Epithelial cell of proximal tubule (primary cell): ENCODE data around the gene C16orf96. TPM values are rescaled to one million over a fixed set of nuclear protein-coding genes. Genes with fewer than 3 reads are reported as not detected.

Experiments
- DNase-seq: peaks from one replicate; pipeline ENCODE4 v3.0.0-alpha.2; 2011; ENCODE audit warnings: low read depth
- H3K4me3 ChIP-seq: 2 replicates; pipeline ENCODE4 v1.5.1; 2011; ENCODE audit warnings: low read depth, mild to moderate bottlenecking, low read length
- total RNA-seq: library from RNA; depleted of rRNA; stranded (reverse); fragments of >200 nt; gene quantifications from 2 replicates; pipeline ENCODE4 v1.2.3, GENCODE V29; 2015
- TF ChIP-seq, protein P1 (sequence below): conservative IDR thresholded peaks from 2 replicates; pipeline ENCODE4 v1.5.1; 2012; ENCODE audit warnings: low read depth, mild to moderate bottlenecking, low read length

The C16orf96 gene
- total RNA-seq, 1 donor from 2014 or later = not detected

DNA sequence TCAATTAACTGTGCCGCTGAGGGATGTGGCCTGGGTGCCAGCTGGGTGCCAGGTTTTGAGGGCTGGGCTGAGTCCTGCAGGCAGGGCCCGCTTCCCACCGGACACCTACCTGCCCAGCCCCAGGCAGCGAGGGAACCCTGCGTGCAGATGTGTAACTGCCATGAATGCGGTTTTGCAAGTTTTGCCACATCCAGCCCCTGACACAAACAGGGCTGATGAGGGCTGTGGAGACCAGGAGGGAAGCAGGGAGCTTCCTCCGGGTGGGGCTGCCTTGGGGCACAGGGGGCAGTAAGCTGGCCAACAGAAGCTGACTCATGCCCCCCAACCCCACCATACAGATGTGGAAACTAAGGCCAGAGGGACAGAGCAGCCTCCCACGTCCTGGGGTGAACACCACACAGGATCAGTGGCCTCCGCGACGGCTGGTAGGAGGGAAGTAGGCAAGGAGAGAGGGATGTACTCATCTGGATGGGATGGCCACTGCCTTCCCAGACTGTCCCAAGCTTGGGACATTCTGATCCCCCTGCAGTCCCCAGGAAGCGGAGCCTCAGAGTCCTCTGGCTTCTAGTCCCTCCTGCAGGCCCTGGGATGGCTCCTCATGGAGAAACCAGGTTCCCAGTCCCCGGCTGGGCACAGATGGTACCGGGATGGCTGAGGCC is 57.0 kb downstream of the C16orf96 start:
- TF ChIP-seq, protein P1, sequence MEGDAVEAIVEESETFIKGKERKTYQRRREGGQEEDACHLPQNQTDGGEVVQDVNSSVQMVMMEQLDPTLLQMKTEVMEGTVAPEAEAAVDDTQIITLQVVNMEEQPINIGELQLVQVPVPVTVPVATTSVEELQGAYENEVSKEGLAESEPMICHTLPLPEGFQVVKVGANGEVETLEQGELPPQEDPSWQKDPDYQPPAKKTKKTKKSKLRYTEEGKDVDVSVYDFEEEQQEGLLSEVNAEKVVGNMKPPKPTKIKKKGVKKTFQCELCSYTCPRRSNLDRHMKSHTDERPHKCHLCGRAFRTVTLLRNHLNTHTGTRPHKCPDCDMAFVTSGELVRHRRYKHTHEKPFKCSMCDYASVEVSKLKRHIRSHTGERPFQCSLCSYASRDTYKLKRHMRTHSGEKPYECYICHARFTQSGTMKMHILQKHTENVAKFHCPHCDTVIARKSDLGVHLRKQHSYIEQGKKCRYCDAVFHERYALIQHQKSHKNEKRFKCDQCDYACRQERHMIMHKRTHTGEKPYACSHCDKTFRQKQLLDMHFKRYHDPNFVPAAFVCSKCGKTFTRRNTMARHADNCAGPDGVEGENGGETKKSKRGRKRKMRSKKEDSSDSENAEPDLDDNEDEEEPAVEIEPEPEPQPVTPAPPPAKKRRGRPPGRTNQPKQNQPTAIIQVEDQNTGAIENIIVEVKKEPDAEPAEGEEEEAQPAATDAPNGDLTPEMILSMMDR = no peak
- DNase-seq = no peak
- H3K4me3 ChIP-seq = peak overlapping the region; percentile 79

DNA sequence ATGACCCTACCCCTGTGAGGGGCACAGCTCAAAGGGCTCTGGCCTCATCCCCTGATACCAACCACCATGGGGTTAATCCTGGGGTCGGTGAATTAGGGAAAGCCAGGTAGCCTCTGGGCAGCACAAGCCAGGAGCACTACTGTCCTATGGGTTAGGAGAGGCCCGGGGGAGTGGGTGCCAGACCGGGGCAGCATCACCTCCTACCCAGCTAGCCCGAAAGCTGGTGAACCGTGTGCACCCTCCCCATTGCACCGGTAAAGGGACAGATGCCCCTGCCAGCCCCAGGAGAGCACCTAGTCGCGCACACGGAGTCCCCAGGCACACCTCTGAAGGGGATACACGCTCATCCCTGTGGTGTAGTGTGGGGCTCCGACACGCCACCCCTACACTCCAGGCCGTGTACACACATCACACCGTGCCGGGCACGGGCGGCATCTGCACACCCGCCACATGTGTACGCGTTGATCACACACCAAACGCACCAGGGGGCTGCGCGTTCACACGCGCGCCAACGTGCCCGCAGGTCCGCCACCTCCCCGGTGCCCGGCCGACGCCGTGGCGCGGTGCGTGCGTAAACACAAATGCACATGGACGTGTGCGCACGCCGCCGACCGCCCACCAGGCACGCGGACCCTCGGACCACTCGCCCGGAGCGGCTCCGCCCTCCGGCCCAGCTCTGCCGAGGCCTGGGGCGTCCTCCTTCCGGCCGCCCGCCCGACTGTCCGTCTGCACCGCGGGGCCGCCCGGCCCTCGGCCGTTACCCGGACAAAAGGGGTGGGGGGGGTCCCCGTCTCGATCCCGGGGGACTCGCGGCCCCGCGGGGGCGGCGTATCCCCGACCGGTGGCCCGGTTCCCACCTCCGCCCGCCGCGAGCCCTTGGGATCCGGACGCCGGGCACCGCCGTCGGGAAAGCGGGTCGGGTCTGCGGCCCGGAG is 57.8 kb downstream of the C16orf96 start:
- DNase-seq = no peak
- peak overlapping the region; percentile 79 for H3K4me3 ChIP-seq
- TF ChIP-seq, protein P1 = no peak

- peak within 1 kb of the TSS; percentile 79 for H3K4me3 ChIP-seq
- TF ChIP-seq, protein P1 = no peak
- DNase-seq = no peak
These were observed 58.6 kb downstream of the C16orf96 start, which contains the start of gene UBALD1 for GRCh38 chr16:4614571-4615383. Gene UBALD1 (minus strand): TSS chr16:4614888. CDS start chr16:4614797, 91 bp downstream.

- DNase-seq = no peak
- TF ChIP-seq, protein P1 = no peak
- H3K4me3 ChIP-seq = peak overlapping the region; percentile 79
These were observed 59.4 kb downstream of the C16orf96 start for GRCh38 chr16:4615384-4616046.

DNA sequence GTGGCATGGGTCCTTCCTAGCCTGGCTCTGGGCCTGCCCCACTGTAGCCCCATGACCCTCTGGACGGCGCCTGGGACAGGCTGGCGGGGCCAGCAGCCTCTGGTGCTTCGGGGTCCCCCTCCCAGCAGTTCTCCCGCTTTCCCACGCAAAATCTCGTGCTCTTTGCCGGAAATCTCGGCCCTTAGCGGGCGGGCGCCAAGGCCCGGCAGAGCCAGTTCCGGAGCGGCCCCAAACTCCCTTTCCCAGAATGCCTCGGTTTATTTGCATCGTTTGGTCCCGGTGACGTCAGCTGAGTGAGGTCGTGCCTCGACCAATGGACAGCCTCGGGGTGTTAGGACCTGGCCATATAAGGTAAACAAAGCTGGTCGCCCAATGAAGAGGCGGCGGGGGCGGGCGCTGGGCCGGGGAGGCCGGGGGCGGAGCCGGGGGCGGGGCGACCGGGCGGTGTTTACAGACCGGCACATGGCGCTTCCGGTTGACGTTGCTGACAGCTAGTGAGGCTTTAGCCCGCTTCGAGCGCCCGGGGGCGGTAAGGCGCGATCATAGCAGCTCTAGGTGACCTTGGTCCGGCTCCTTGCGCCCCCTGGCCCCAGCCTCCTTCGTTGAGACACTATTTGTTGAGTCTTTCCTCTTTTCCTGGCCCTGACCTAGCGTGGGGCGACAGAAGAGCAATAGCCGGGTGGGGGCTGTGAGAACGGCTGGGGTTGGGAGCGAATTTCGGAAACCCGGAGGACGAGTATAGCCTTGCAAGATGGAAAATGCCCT is 60.1 kb downstream of the C16orf96 start:
- H3K4me3 ChIP-seq = peak overlapping the region; percentile 78
- peak; percentile 94 for DNase-seq
- TF ChIP-seq, protein P1 = peak; percentile 41
